GM08714 (cell line): ENCODE measurements around the gene PAX3.

ENCODE experiments used
- H3K4me3 ChIP-seq: fragments of 200-500 bp; sonication (Bioruptor generic); 2 replicates; pipeline ENCODE4 v1.5.1; 2014; ENCODE audit warnings: mild to moderate bottlenecking, low read length, inconsistent platforms
- ZNF274 ChIP-seq: IDR thresholded peaks from 2 replicates; pipeline ENCODE4 v1.6.1; 2012; ENCODE audit warnings: mild to moderate bottlenecking, low read depth, low read length

PAX3 gene

GRCh38 chr2:222249444-222249843 is 49.4 kb downstream of the PAX3 start:
- no peak overlapping the region for H3K4me3 ChIP-seq
- no peak for TF ChIP-seq ZNF274

DNA sequence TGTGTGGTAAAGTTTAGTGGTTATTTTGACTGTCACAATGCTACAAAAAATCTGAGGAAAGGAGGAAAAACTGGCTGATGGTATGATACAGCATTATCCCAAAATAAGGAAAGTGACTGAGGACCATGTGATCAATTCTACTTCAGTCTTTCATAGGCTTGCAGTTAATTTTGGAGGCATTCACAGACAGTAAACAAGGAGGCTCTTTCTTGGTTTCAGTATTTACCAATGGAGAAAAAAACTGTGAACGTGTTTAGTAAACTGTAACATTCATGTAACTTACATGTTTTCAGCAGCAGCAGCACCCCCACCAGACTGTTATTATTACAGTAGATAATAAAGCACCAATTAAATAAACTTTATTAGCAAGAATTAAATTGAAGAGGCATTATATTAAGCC is 50.0 kb downstream of the PAX3 start:
- no peak for TF ChIP-seq ZNF274
- H3K4me3 ChIP-seq: no peak overlapping the region

- no peak overlapping the region for H3K4me3 ChIP-seq
- no peak for TF ChIP-seq ZNF274
Measured at GRCh38 chr2:222248256-222248655, 50.5 kb downstream of the PAX3 start.

DNA sequence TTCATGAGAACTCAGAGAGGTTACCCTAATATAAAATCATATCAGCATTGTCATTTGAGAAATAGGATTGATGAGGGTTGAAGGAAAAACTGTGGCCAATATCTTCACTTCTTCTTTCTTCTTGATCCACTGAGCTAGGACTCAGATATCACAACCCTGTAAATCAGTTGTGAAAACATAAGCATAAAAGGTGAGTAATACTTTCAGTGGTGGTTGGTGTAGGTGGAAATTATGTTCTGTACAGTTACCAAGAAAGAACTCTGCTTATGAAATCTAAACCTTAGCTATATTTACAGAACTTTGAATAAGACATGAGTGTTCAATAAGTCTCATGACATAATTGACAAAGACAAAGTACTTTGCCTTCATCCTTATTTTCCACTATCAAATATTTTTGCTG is 56.3 kb downstream of the PAX3 start:
- H3K4me3 ChIP-seq: no peak overlapping the region
- TF ChIP-seq ZNF274: no peak

- TF ChIP-seq ZNF274: no peak
- no peak overlapping the region for H3K4me3 ChIP-seq
Measured at GRCh38 chr2:222241128-222241870, 57.5 kb downstream of the PAX3 start.

DNA sequence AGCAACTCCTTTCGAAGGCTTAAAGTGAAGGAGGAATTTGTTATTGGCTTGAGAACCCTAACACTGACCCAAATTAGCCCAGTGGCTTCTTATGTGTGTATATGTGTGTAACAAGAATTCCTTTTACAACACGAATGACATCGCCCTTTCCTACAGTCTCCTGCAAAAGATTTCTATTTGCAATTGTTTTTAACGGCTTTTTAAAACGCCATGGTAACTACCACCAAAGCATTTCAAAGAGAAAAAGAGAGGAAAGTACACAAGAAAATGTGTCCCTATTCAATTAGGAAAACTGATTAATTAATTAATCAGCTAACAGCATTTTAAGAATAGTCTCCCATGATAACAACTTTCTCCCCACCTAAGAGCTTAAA is 58.1 kb downstream of the PAX3 start:
- H3K4me3 ChIP-seq: no peak overlapping the region
- TF ChIP-seq ZNF274: no peak

- H3K4me3 ChIP-seq: no peak overlapping the region
- no peak for TF ChIP-seq ZNF274
Measured at GRCh38 chr2:222239945-222240675, 58.7 kb downstream of the PAX3 start.

GRCh38 chr2:222239091-222239490 is 59.7 kb downstream of the PAX3 start:
- no peak overlapping the region for H3K4me3 ChIP-seq
- no peak for TF ChIP-seq ZNF274

GRCh38 chr2:222238072-222238471 is 60.7 kb downstream of the PAX3 start:
- TF ChIP-seq ZNF274: no peak
- no peak overlapping the region for H3K4me3 ChIP-seq

- no peak overlapping the region for H3K4me3 ChIP-seq
- TF ChIP-seq ZNF274: no peak
Measured at GRCh38 chr2:222232839-222233238, 66.0 kb downstream of the PAX3 start.

DNA sequence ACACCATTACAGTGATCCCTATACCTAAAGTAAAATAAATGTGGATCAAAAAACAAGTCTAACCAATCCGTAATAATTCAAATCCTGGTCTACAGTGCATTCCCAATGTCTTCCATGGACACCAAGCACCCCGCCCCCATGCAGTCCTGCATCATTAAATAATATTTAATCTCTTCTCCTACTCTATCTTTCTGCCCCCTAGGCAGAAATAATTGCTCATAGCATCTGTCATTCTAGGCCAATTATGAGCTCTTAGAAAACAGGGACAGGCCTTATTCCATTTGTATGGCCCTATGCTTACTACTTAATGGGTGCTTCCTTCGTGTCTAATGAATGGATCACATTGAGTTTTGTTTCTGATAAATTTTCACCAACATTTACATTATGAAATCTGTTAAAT is 66.4 kb downstream of the PAX3 start:
- no peak overlapping the region for H3K4me3 ChIP-seq
- no peak for TF ChIP-seq ZNF274

DNA sequence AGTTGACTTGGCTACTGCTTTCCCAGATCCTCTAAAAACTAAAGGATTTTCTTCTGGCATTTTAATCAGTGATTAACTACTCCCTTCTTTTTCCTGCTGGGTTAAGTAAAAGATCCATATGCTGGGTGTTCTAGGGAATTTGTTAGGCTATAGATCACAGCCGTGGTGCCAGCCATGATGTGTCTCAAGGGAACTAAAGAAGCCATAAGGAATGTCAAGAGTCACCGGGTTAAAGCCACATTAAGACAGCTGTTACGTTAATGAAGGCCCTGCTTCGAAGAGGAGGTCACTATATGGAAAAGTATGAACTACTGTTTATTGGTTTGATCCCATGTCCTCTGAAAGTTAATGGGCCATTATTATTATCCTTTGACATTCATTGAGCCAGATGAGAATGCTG is 70.7 kb downstream of the PAX3 start:
- no peak overlapping the region for H3K4me3 ChIP-seq

DNA sequence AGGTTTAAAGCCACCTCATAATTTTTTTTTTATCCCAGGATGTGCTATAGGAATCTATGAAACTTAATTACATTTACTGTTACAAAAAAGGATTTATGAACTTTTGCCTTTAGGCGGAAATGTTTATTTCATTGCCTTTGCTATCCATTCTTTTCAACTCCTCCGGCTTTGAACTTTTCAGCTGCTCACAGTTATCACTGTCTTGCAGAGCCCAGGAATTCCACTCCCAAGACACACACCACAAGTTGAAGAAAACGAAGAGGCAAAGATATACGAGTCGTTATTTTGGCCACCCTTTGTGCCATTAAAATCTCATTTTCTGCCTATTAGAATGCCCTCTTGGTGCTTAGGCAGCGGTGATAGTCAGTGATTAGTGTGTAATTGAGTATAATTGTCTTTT is 80.0 kb downstream of the PAX3 start:
- H3K4me3 ChIP-seq: no peak overlapping the region
- TF ChIP-seq ZNF274: no peak

More for the DNA sequence above, 70.7 kb downstream of the PAX3 start:
- no peak for TF ChIP-seq ZNF274

DNA sequence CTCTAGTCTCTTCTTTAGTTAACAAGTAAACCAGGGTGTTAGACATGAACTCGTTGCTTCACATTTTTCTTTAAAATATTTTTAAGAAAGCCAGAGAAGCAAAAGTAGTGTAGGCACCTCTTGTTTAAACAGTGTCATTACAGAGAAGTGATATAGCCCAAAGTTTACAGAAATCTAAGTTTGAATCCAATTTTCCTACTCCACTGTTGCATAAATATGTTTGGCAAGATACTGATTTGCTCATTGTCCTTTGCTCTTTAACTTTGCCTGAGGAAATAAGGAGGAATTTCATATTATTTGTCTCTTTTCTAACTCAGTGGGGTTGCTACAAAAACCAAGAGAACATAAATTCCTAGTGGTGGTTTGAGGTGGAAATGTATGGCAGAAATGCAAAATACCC is 81.1 kb downstream of the PAX3 start:
- no peak for TF ChIP-seq ZNF274
- H3K4me3 ChIP-seq: no peak overlapping the region

GRCh38 chr2:222214885-222215284 is 83.9 kb downstream of the PAX3 start:
- no peak for TF ChIP-seq ZNF274
- H3K4me3 ChIP-seq: no peak overlapping the region
